ENCODE data around the gene PNPLA3.

DNA sequence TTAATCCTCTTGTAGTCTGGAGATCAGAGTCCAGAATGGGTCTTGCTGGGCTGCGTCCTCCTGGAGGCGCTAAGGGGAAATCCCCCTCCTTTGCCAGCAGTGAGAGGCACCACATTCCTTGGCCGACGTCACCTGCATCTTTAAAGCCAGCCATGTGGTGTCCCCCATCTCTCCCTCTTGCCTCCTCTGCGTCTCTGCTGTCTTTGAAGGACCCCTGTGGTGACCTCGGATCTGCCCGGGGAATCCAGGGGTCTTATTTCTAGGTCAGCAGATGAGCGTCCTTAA, 73.3 kb downstream of the PNPLA3 start:
- TF ChIP-seq, protein P1, sequence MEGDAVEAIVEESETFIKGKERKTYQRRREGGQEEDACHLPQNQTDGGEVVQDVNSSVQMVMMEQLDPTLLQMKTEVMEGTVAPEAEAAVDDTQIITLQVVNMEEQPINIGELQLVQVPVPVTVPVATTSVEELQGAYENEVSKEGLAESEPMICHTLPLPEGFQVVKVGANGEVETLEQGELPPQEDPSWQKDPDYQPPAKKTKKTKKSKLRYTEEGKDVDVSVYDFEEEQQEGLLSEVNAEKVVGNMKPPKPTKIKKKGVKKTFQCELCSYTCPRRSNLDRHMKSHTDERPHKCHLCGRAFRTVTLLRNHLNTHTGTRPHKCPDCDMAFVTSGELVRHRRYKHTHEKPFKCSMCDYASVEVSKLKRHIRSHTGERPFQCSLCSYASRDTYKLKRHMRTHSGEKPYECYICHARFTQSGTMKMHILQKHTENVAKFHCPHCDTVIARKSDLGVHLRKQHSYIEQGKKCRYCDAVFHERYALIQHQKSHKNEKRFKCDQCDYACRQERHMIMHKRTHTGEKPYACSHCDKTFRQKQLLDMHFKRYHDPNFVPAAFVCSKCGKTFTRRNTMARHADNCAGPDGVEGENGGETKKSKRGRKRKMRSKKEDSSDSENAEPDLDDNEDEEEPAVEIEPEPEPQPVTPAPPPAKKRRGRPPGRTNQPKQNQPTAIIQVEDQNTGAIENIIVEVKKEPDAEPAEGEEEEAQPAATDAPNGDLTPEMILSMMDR (IDR thresholded peaks at IDR 0.05) = no peak
- no peak for TF ChIP-seq POLR2A (IDR thresholded peaks at IDR 0.05)

Measured in uterus (tissue), 2 donors.